H9 (cell line): ENCODE measurements around the gene NCBP1. TPM values are rescaled to one million over a fixed set of nuclear protein-coding genes. Genes with fewer than 3 reads are reported as not detected.
"Not testable (repeated sequence)": the region's sequence is repeated elsewhere in the genome, so short reads cannot be mapped to it uniquely, and the experiment has no call there.

Source experiments
- DNase-seq: peaks from one replicate; pipeline ENCODE4 v3.0.0-alpha.2; 2017
- H2AFZ ChIP-seq: one replicate; pipeline ENCODE4 v1.6.1; 2013; ENCODE audit warnings: mild to moderate bottlenecking, low read length, control low read depth, moderate library complexity
- H2AK5ac ChIP-seq: 2 replicates; pipeline ENCODE4 v1.6.1; 2013; ENCODE audit warnings: low read length, control low read depth, mixed read lengths; ENCODE audit not compliant: insufficient read length
- H2BK120ac ChIP-seq: one replicate; pipeline ENCODE4 v1.6.1; 2013; ENCODE audit warnings: low read depth, mild to moderate bottlenecking, low read length, control low read depth, inconsistent platforms; ENCODE audit not compliant: poor library complexity, severe bottlenecking
- H2BK12ac ChIP-seq: 2 replicates; pipeline ENCODE4 v1.6.1; 2013; ENCODE audit warnings: low read length, control low read depth, mixed read lengths, low read depth; ENCODE audit not compliant: insufficient read length
- H2BK15ac ChIP-seq: 2 replicates; pipeline ENCODE4 v1.6.1; 2013; ENCODE audit warnings: low read depth, low read length, control low read depth
- H2BK20ac ChIP-seq: one replicate; pipeline ENCODE4 v1.6.1; 2013; ENCODE audit warnings: low read depth, mild to moderate bottlenecking, low read length, control low read depth, inconsistent platforms; ENCODE audit not compliant: poor library complexity, severe bottlenecking
- H2BK5ac ChIP-seq: 2 replicates; pipeline ENCODE4 v1.6.1; 2013; ENCODE audit warnings: low read length, control low read depth, mixed read lengths; ENCODE audit not compliant: insufficient read length
- H3K14ac ChIP-seq: 2 replicates; pipeline ENCODE4 v1.6.1; 2013; ENCODE audit warnings: low read length, control low read depth; ENCODE audit not compliant: insufficient read depth
- H3K18ac ChIP-seq: 2 replicates; pipeline ENCODE4 v1.6.1; 2013; ENCODE audit warnings: low read depth, mild to moderate bottlenecking, mixed read lengths, low read length, control low read depth; ENCODE audit not compliant: insufficient read length
- H3K23ac ChIP-seq: 2 replicates; pipeline ENCODE4 v1.6.1; 2013; ENCODE audit warnings: low read length, control low read depth, mixed read lengths, low read depth; ENCODE audit not compliant: insufficient read length
- H3K23me2 ChIP-seq: 2 replicates; pipeline ENCODE4 v1.6.1; 2013; ENCODE audit warnings: low read depth, mild to moderate bottlenecking, mixed read lengths, low read length, control low read depth; ENCODE audit not compliant: insufficient read length, poor library complexity, severe bottlenecking
- H3K27ac ChIP-seq: 2 replicates; pipeline ENCODE4 v1.5.1; 2013; ENCODE audit warnings: low read length, control low read depth, mixed read lengths, low read depth; ENCODE audit not compliant: insufficient read length
- H3K27me3 ChIP-seq: 2 replicates; pipeline ENCODE4 v1.6.1; 2013; ENCODE audit warnings: low read length, control low read depth, inconsistent platforms; ENCODE audit not compliant: insufficient read depth
- H3K4ac ChIP-seq: 2 replicates; pipeline ENCODE4 v1.6.1; 2013; ENCODE audit warnings: low read depth, mild to moderate bottlenecking, control low read depth, inconsistent platforms, low read length, moderate library complexity
- H3K4me1 ChIP-seq: 2 replicates; pipeline ENCODE4 v1.6.1; 2013; ENCODE audit warnings: low read length, control low read depth, inconsistent platforms; ENCODE audit not compliant: insufficient read depth
- H3K4me2 ChIP-seq: 2 replicates; pipeline ENCODE4 v1.6.1; 2013; ENCODE audit warnings: low read length, control low read depth, mixed read lengths; ENCODE audit not compliant: insufficient read length, insufficient read depth
- H3K56ac ChIP-seq: 2 replicates; pipeline ENCODE4 v1.6.1; 2013; ENCODE audit warnings: low read depth, mild to moderate bottlenecking, mixed read lengths, low read length, control low read depth; ENCODE audit not compliant: insufficient read length
- H3K79me1 ChIP-seq: 2 replicates; pipeline ENCODE4 v1.6.1; 2013; ENCODE audit warnings: low read depth, mild to moderate bottlenecking, moderate library complexity, low read length, control low read depth, inconsistent platforms; ENCODE audit not compliant: insufficient read depth, poor library complexity, severe bottlenecking
- H3K79me2 ChIP-seq: 2 replicates; pipeline ENCODE4 v1.6.1; 2013; ENCODE audit warnings: low read length, control low read depth, inconsistent platforms; ENCODE audit not compliant: insufficient read depth
- H3K9ac ChIP-seq: 2 replicates; pipeline ENCODE4 v1.6.1; 2013; ENCODE audit warnings: low read length, control low read depth, mixed read lengths; ENCODE audit not compliant: insufficient read length; ENCODE audit errors: extremely low read depth
- H3K9me3 ChIP-seq: one replicate; pipeline ENCODE4 v1.6.1; 2013; ENCODE audit warnings: low read depth, low read length, inconsistent platforms; ENCODE audit not compliant: control insufficient read depth
- H3T11ph ChIP-seq: one replicate; pipeline ENCODE4 v1.6.1; 2013; ENCODE audit warnings: mild to moderate bottlenecking, low read length, control low read depth, inconsistent platforms
- H4K20me1 ChIP-seq: one replicate; pipeline ENCODE4 v1.6.1; 2013; ENCODE audit not compliant: control insufficient read depth, insufficient read length, insufficient read depth
- H4K5ac ChIP-seq: 2 replicates; pipeline ENCODE4 v1.6.1; 2013; ENCODE audit warnings: low read depth, mild to moderate bottlenecking, mixed read lengths, low read length, control low read depth; ENCODE audit not compliant: insufficient read length
- H4K8ac ChIP-seq: replicated peaks from 2 replicates; pipeline ENCODE4 v1.6.1; 2013; ENCODE audit warnings: low read length, control low read depth, mixed read lengths, low read depth; ENCODE audit not compliant: insufficient read length
- H4K91ac ChIP-seq: 2 replicates; pipeline ENCODE4 v1.6.1; 2013; ENCODE audit warnings: low read depth, mild to moderate bottlenecking, moderate library complexity, mixed read lengths, low read length, control low read depth; ENCODE audit not compliant: insufficient read length
- H3K27ac Mint-ChIP-seq, 3 experiments: 2 replicates in 2 of 3; 3 replicates in 1 of 3; pipeline ENCODE4 v1.8.0; 2020 to 2021; ENCODE audit warnings: mixed read lengths in 3 of 3, mild to moderate bottlenecking in 1 of 3, moderate library complexity in 1 of 3
- H3K27me3 Mint-ChIP-seq: 2 replicates; pipeline ENCODE4 v1.8.0; 2021; ENCODE audit warnings: low read depth, mild to moderate bottlenecking, moderate library complexity, mixed read lengths
- H3K36me3 Mint-ChIP-seq, 3 experiments: 2 replicates in 2 of 3; 3 replicates in 1 of 3; pipeline ENCODE4 v1.8.0; 2020 to 2021; ENCODE audit warnings: low read depth in 3 of 3, mixed read lengths in 3 of 3; ENCODE audit not compliant: insufficient read depth in 1 of 3
- H3K4me1 Mint-ChIP-seq, 2 experiments: 2 replicates each; pipeline ENCODE4 v1.8.0; 2020; ENCODE audit warnings: mixed read lengths in 2 of 2
- H3K4me3 Mint-ChIP-seq, 2 experiments: 2 replicates in 1 of 2; 3 replicates in 1 of 2; pipeline ENCODE4 v1.8.0; 2020 to 2021; ENCODE audit warnings: mild to moderate bottlenecking in 2 of 2, mixed read lengths in 2 of 2, moderate library complexity in 1 of 2
- H3K9me3 Mint-ChIP-seq, 2 experiments: 2 replicates in 1 of 2; 3 replicates in 1 of 2; pipeline ENCODE4 v1.8.0; 2020; ENCODE audit warnings: mild to moderate bottlenecking in 2 of 2, mixed read lengths in 2 of 2, moderate library complexity in 1 of 2
- WGBS: extraction: QIAGEN DNeasy Blood & Tissue Kit; methylation state at CpG from one replicate; pipeline ENCODE4 v1.1.7; 2013; ENCODE audit warnings: missing lambda C conversion rate, low lambda C conversion rate, mixed read lengths; ENCODE audit not compliant: insufficient read length; ENCODE audit errors: extremely low coverage; 5-methylcytosine and 5-hydroxymethylcytosine counted together
- long read RNA-seq: library from polyadenylated mRNA; unstranded; transcript quantifications from one replicate; pipeline ENCODE4 v2.0.0, GENCODE V29; 2020
- total RNA-seq: library from RNA; stranded (reverse); gene quantifications from 2 replicates; pipeline ENCODE4 v1.2.1, GENCODE V29; 2021
- TF ChIP-seq, protein P1 (sequence below): fragments of 200-600 bp; sonication (generic); conservative IDR thresholded peaks from 3 replicates; pipeline ENCODE4 v1.8.0; 2021; ENCODE audit warnings: antibody characterized with exemption, mild to moderate bottlenecking

Gene NCBP1
- 46.0 and 55.7 TPM in 2 replicates for total RNA-seq
- long read RNA-seq, full-length matches to known transcripts: 167 of 212 reads
- long read RNA-seq, partial matches to known transcripts: 21 of 212 reads
- long read RNA-seq, other reads (novel, unspliced or antisense): 24 of 212 reads

GRCh38 chr9:97632985-97633858 lies at the start of gene NCBP1, which contains the start of gene TSTD2:
Gene NCBP1, plus strand, starts transcription at chr9:97633821. Its CDS starts 61 bp downstream, at chr9:97633882.
Gene TSTD2, minus strand, starts transcription at chr9:97633368. Its CDS starts 5,806 bp downstream, at chr9:97627562.
- Histone ChIP-seq H3K27me3 (no peaks in the 10 kb centered on the region), H3K27ac (peak within 1 kb of the TSS; percentile 96), H3K14ac (peak within 1 kb of the TSS; percentile 99), H4K8ac (no peak within 1 kb of the TSS), H2BK5ac (peak within 1 kb of the TSS; percentile 68), H2BK20ac (no peak within 1 kb of the TSS), H3K56ac (peak within 1 kb of the TSS; percentile 16), H3K4ac (peak within 1 kb of the TSS; percentile 21; the same call in 1 of the 2 replicates), H2BK12ac (peak within 1 kb of the TSS; percentile 71), H2BK15ac (no peak within 1 kb of the TSS), H4K91ac (no peak within 1 kb of the TSS), H3K18ac (peak within 1 kb of the TSS; percentile 99), H3K23ac (no peak within 1 kb of the TSS), H2AFZ (no peak within 1 kb of the TSS), H3K4me2 (peak within 1 kb of the TSS; percentile 86), H3K79me1 (peaks cover 5% of the 10 kb centered on the region), H3K79me2 (peaks cover 36% of the 10 kb centered on the region), H3K9ac (peak within 1 kb of the TSS; percentile 97), H3K4me1 (0 out of 2 replicates have a peak, but pooled peaks cover 6% of the 10 kb centered on the region), H4K5ac (peak within 1 kb of the TSS; percentile 80), H4K20me1 (no peaks in the 10 kb centered on the region), H3T11ph (peak within 1 kb of the TSS; percentile 20), H3K9me3 (no peaks in the 10 kb centered on the region), H2BK120ac (peak within 1 kb of the TSS; percentile 82), H3K23me2 (peaks cover 11% of the 10 kb centered on the region), H2AK5ac (no peak within 1 kb of the TSS)
- DNase-seq: peak; percentile 97
- Mint-ChIP-seq H3K36me3 (peaks cover 0 to 5% (median 0%) of the 10 kb centered on the region in 3 experiments; a peak in 2 of 7 replicates), H3K9me3 (no peaks in the 10 kb centered on the region), H3K4me1 (peaks cover 30 to 45% of the 10 kb centered on the region in 2 experiments), H3K4me3 (peak within 1 kb of the TSS; percentile 93 to 95), H3K27ac (peak within 1 kb of the TSS; percentile 100), H3K27me3 (no peaks in the 10 kb centered on the region)
- no CpG with 5 or more reads among the region's 83 CpGs for WGBS
- TF ChIP-seq, protein P1, sequence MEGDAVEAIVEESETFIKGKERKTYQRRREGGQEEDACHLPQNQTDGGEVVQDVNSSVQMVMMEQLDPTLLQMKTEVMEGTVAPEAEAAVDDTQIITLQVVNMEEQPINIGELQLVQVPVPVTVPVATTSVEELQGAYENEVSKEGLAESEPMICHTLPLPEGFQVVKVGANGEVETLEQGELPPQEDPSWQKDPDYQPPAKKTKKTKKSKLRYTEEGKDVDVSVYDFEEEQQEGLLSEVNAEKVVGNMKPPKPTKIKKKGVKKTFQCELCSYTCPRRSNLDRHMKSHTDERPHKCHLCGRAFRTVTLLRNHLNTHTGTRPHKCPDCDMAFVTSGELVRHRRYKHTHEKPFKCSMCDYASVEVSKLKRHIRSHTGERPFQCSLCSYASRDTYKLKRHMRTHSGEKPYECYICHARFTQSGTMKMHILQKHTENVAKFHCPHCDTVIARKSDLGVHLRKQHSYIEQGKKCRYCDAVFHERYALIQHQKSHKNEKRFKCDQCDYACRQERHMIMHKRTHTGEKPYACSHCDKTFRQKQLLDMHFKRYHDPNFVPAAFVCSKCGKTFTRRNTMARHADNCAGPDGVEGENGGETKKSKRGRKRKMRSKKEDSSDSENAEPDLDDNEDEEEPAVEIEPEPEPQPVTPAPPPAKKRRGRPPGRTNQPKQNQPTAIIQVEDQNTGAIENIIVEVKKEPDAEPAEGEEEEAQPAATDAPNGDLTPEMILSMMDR: no peak

DNA sequence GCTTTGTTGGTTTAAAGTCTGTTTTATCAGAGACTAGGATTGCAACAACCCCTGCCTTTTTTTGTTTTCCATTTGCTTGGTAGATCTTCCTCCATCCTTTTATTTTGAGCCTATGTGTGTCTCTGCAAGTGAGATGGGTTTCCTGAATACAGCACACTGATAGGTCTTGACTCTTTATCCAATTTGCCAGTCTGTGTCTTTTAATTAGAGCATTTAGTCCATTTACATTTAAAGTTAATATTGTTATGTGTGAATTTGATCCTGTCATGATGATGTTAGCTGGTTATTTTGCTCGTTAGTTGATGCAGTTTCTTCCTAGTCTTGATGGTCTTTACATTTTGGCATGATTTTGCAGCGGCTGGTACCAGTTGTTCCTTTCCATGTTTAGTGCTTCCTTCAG lies 48.8 kb upstream of the NCBP1 start:
- not testable (repeated sequence) for H3K23me2 ChIP-seq, H3K9ac ChIP-seq, H2BK15ac ChIP-seq, H3K9me3 ChIP-seq, H4K5ac ChIP-seq, H3T11ph ChIP-seq, H3K79me1 ChIP-seq, H3K4me3 Mint-ChIP-seq, H3K4ac ChIP-seq, H4K91ac ChIP-seq, H4K20me1 ChIP-seq, H2BK120ac ChIP-seq, H2BK12ac ChIP-seq, H3K27ac ChIP-seq, H3K18ac ChIP-seq, H2BK5ac ChIP-seq, H2AFZ ChIP-seq, H2AK5ac ChIP-seq, H2BK20ac ChIP-seq, H3K27ac Mint-ChIP-seq, H3K79me2 ChIP-seq, H4K8ac ChIP-seq, H3K4me1 Mint-ChIP-seq, H3K14ac ChIP-seq, H3K4me1 ChIP-seq, H3K27me3 Mint-ChIP-seq, H3K23ac ChIP-seq, H3K27me3 ChIP-seq, H3K56ac ChIP-seq, H3K4me2 ChIP-seq, DNase-seq
- Mint-ChIP-seq H3K9me3 (peaks cover 5 to 11% of the 10 kb centered on the region in 2 experiments; a peak in 4 of 5 replicates), H3K36me3 (peaks cover 0 to 13% (median 9%) of the 10 kb centered on the region in 3 experiments; a peak in 4 of 7 replicates)
- no CpG with 5 or more reads among the region's 2 CpGs for WGBS
